HG03095 (cell line): Measurements from ENCODE around the gene PIP5K1B.
A peak's percentile ranks its signal among the peaks of the same experiment; 100 is the strongest.

Experiments used
- ATAC-seq: cut with Tn5 transposase; IDR thresholded peaks from one replicate; pipeline ENCODE4 v1.9.1; 2021; ENCODE audit warnings: moderate library complexity; ENCODE audit not compliant: unreplicated experiment

The PIP5K1B gene

GRCh38 chr9:68947842-68948569 lies 243.0 kb downstream of the PIP5K1B start:
- ATAC-seq = no peak

GRCh38 chr9:68949271-68950000 lies 244.4 kb downstream of the PIP5K1B start:
- no peak for ATAC-seq

GRCh38 chr9:68950188-68950587 lies 245.1 kb downstream of the PIP5K1B start:
- ATAC-seq = no peak

GRCh38 chr9:68950689-68951088 lies 245.6 kb downstream of the PIP5K1B start:
- no peak for ATAC-seq

GRCh38 chr9:68951879-68952659 lies 247.0 kb downstream of the PIP5K1B start:
- ATAC-seq = peak; percentile 69

- no peak for ATAC-seq
These were observed 248.7 kb downstream of the PIP5K1B start for GRCh38 chr9:68953771-68954170.

GRCh38 chr9:68955330-68955729 lies 250.3 kb downstream of the PIP5K1B start:
- no peak for ATAC-seq

- no peak for ATAC-seq
These were observed 252.4 kb downstream of the PIP5K1B start for GRCh38 chr9:68957479-68957878.

- ATAC-seq = no peak
These were observed 256.5 kb downstream of the PIP5K1B start for GRCh38 chr9:68961587-68961986.

GRCh38 chr9:68963416-68963815 lies 258.4 kb downstream of the PIP5K1B start:
- no peak for ATAC-seq

- ATAC-seq = no peak
These were observed 259.1 kb downstream of the PIP5K1B start for GRCh38 chr9:68964102-68964541.

- ATAC-seq = no peak
These were observed 259.7 kb downstream of the PIP5K1B start for GRCh38 chr9:68964765-68965164.

GRCh38 chr9:68966496-68966944 lies 261.5 kb downstream of the PIP5K1B start:
- ATAC-seq = peak; percentile 47

- ATAC-seq = no peak
These were observed 262.8 kb downstream of the PIP5K1B start for GRCh38 chr9:68967800-68968199.

GRCh38 chr9:68969538-68969937 lies 264.5 kb downstream of the PIP5K1B start:
- ATAC-seq = no peak

- no peak for ATAC-seq
These were observed 265.1 kb downstream of the PIP5K1B start for GRCh38 chr9:68970151-68970550.

GRCh38 chr9:68973619-68974018 lies 268.6 kb downstream of the PIP5K1B start:
- ATAC-seq = no peak

- ATAC-seq = peak; percentile 89
These were observed 269.4 kb downstream of the PIP5K1B start for GRCh38 chr9:68974431-68974830.

GRCh38 chr9:68974901-68975300 lies 269.9 kb downstream of the PIP5K1B start:
- ATAC-seq = no peak

GRCh38 chr9:68975365-68976043 lies 270.5 kb downstream of the PIP5K1B start:
- ATAC-seq = no peak

- ATAC-seq = no peak
These were observed 273.0 kb downstream of the PIP5K1B start for GRCh38 chr9:68978066-68978465.
